Panc1 (cell line): ENCODE data around the gene DCBLD1. TPM values are rescaled to one million over a fixed set of nuclear protein-coding genes. Genes with fewer than 3 reads are reported as not detected.
A peak's percentile ranks its signal among the peaks of the same experiment; 100 is the strongest.

Source experiments
- ATAC-seq: fragments of 200-7000 bp; cut with Tn5 transposase; 2 replicates; pipeline ENCODE4 v1.9.1; 2020; ENCODE audit warnings: mild to moderate bottlenecking, moderate library complexity
- BruUV-seq: library from RNA; stranded (reverse); fragments of 400-500 nt; replicated peaks from 2 replicates; lab custom pipeline; 2021; lab: Mats Ljungman, UMichigan
- CTCF ChIA-PET: fragments of 300-600 bp; sonication (Branson Sonifier 250); formaldehyde crosslinking; loops from one replicate; lab custom pipeline; 2022; ENCODE audit warnings: antibody characterized with exemption; lab: Charles Lee
- POLR2A ChIA-PET: fragments of 300-600 bp; sonication (Branson Sonifier 250); formaldehyde crosslinking; loops from one replicate; lab custom pipeline; 2022; ENCODE audit warnings: antibody characterized with exemption; lab: Charles Lee
- DNase-seq: peaks from one replicate; pipeline ENCODE4 v3.0.0-alpha.2; 2010; ENCODE audit warnings: low read depth, low spot score
- H3K27ac ChIP-seq: 2 replicates; pipeline ENCODE4 v1.5.1; 2011; ENCODE audit warnings: mild to moderate bottlenecking, low read length, inconsistent platforms
- H3K27me3 ChIP-seq: fragments of 200-500 bp; sonication (Bioruptor generic); 2 replicates; pipeline ENCODE4 v1.6.0; 2014; ENCODE audit warnings: low read length, inconsistent platforms; ENCODE audit not compliant: control insufficient read depth, insufficient read depth
- H3K36me3 ChIP-seq: fragments of 200-500 bp; sonication (Bioruptor generic); 2 replicates; pipeline ENCODE4 v1.5.1; 2014; ENCODE audit warnings: inconsistent platforms, mild to moderate bottlenecking, low read length, moderate library complexity; ENCODE audit not compliant: control insufficient read depth, insufficient read depth
- H3K4me1 ChIP-seq: 2 replicates; pipeline ENCODE4 v1.5.1; 2011; ENCODE audit warnings: inconsistent platforms, mild to moderate bottlenecking, low read length, moderate library complexity; ENCODE audit not compliant: control insufficient read depth, insufficient read depth
- H3K4me3 ChIP-seq, 2 experiments: 2 replicates each; pipeline ENCODE4 v1.5.1; 2011 to 2012; ENCODE audit warnings: low read depth in 2 of 2, low read length in 2 of 2, mild to moderate bottlenecking in 2 of 2, inconsistent platforms in 1 of 2, moderate library complexity in 1 of 2
- H3K9me3 ChIP-seq: fragments of 200-500 bp; sonication (Bioruptor generic); 2 replicates; pipeline ENCODE4 v1.5.1; 2014; ENCODE audit warnings: low read depth, mild to moderate bottlenecking, inconsistent platforms, low read length, moderate library complexity; ENCODE audit not compliant: control insufficient read depth, insufficient read depth
- CTCF ChIP-seq: fragments of 450-650 bp; IDR thresholded peaks from 2 replicates; pipeline ENCODE4 v1.5.1; 2017; ENCODE audit warnings: mild to moderate bottlenecking
- POLR2AphosphoS5 ChIP-seq: IDR thresholded peaks from 2 replicates; pipeline ENCODE4 v1.6.1; 2012; ENCODE audit warnings: mild to moderate bottlenecking, low read depth, low read length, moderate library complexity
- REST ChIP-seq, 2 experiments: IDR thresholded peaks; 2 replicates each; pipeline ENCODE4 v1.6.1; 2011 to 2012; ENCODE audit warnings: low read depth in 2 of 2, control low read depth in 1 of 2, low read length in 1 of 2, mild to moderate bottlenecking in 1 of 2, moderate library complexity in 1 of 2; ENCODE audit not compliant: insufficient read depth in 1 of 2
- SIN3A ChIP-seq: IDR thresholded peaks from 2 replicates; pipeline ENCODE4 v1.6.1; 2012; ENCODE audit warnings: low read depth, mild to moderate bottlenecking, low read length, moderate library complexity, borderline replicate concordance; ENCODE audit not compliant: insufficient read depth
- TCF7L2 ChIP-seq: IDR thresholded peaks from 2 replicates; pipeline ENCODE4 v1.6.1; 2011; ENCODE audit warnings: mild to moderate bottlenecking, low read depth, low read length, inconsistent platforms
- in situ Hi-C: cut with HindIII; loops from 2 replicates; pipeline ENCODE4 v1.10.0; 2016; ENCODE audit warnings: low sequenced_read_pairs, low pct_unique_long_range_greater_than_20kb
- intact Hi-C: fragments of 100-400 bp; cut with micrococcal nuclease; formaldehyde crosslinking; loops from one replicate; pipeline ENCODE4 v1.10.0; 2022; ENCODE audit not compliant: unreplicated experiment
- total RNA-seq: library from RNA; stranded (reverse); gene quantifications from one replicate; pipeline ENCODE4 v1.2.1, GENCODE V29; 2021; ENCODE audit not compliant: unreplicated experiment

The DCBLD1 gene
- total RNA-seq, 1 experiment from 2014 or later = 29.0 TPM

GRCh38 chr6:117496383-117496990, 14.0 kb downstream of the DCBLD1 start:
- DNase-seq (no peak), ATAC-seq (no peak)
- H3K4me3 ChIP-seq = peak overlapping the region; percentile 0 to 38
- no peaks in the 10 kb centered on the region for H3K27me3 ChIP-seq
- ChIA-PET POLR2A (interaction anchor here (0.6 to 0.7 kb wide), 2 partner anchors 13 to 47 kb away, joined by 3 to 4 read pairs; no protein-coding TSS in a partner anchor), CTCF (interaction anchor here (0.6 kb wide), 2 partner anchors 49 to 60 kb away, joined by 3 to 4 read pairs; no protein-coding TSS in a partner anchor)
- in situ Hi-C loops (no loop called here), intact Hi-C loops (no loop called here)
- BruUV-seq = no TSS peak
- H3K4me1 ChIP-seq = peaks cover 63% of the 10 kb centered on the region
- no peak for TF ChIP-seq POLR2AphosphoS5
- TF ChIP-seq REST (IDR thresholded peaks at IDR 0.05; ENCODE audit: insufficient read depth in 1 of 2, low read depth in 2 of 2, low read length in 1 of 2) = no peak
- TF ChIP-seq TCF7L2 = no peak
- TF ChIP-seq SIN3A = no peak
- TF ChIP-seq CTCF = no peak
- peak overlapping the region; percentile 92 for H3K27ac ChIP-seq
- no peaks in the 10 kb centered on the region for H3K9me3 ChIP-seq
- H3K36me3 ChIP-seq = no peaks in the 10 kb centered on the region

DNA sequence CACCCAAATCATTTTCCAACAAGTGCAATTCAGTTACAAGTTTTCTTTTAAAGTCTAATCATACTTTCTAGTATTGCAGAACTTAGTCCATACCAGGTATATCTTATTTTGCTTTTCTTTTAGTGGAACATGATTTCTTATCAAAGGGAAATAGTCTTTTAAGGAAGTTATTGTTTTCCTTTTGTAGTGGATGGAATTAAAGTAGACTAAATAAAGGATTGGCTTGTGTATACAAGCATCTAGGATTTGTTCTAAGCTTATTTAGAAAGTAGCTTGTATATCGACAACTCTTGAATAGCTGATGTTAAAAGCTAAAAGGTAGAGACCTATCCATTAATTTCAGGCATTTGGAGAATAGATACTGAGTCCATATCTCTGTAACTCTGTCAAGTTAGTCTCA, 14.8 kb downstream of the DCBLD1 start:
- no TSS peak for BruUV-seq
- TF ChIP-seq REST (IDR thresholded peaks at IDR 0.05; ENCODE audit: insufficient read depth in 1 of 2, low read depth in 2 of 2, low read length in 1 of 2) (no peak), SIN3A (no peak), CTCF (no peak), POLR2AphosphoS5 (no peak), TCF7L2 (no peak)
- Histone ChIP-seq H3K27ac (peak overlapping the region; percentile 92), H3K4me3 (peak overlapping the region; percentile 0 to 38; a peak in 3 of 4 replicates), H3K4me1 (peaks cover 60% of the 10 kb centered on the region), H3K27me3 (no peaks in the 10 kb centered on the region), H3K36me3 (no peaks in the 10 kb centered on the region), H3K9me3 (no peaks in the 10 kb centered on the region)
- intact Hi-C loops (no loop called here), in situ Hi-C loops (no loop called here)
- ATAC-seq = no peak
- ChIA-PET CTCF (interaction anchor here (0.6 kb wide), 1 partner anchor 16 kb away, joined by 4 read pairs; no protein-coding TSS in a partner anchor), POLR2A (no interaction called here)
- DNase-seq = no peak
